ENCODE measurements around the gene PTGDR2.

- TF ChIP-seq TAF1 (IDR thresholded peaks at IDR 0.05; ENCODE audit: borderline replicate concordance, low read depth, low read length) (no peak), POLR2A (IDR thresholded peaks at IDR 0.05; ENCODE audit: low read depth, low read length) (no peak), POLR2AphosphoS5 (IDR thresholded peaks at IDR 0.05; ENCODE audit: low read depth, low read length) (no peak)
These were observed 18.8 kb downstream of the PTGDR2 start for GRCh38 chr11:60836866-60837515.
